Dermis blood vessel endothelial cell (primary cell): Measurements from ENCODE around the gene GRAMD2B. TPM values are rescaled to one million over a fixed set of nuclear protein-coding genes. Genes with fewer than 3 reads are reported as not detected.

Experiments
- DNase-seq: peaks from one replicate; pipeline ENCODE4 v3.0.0; 2010
- total RNA-seq: library from RNA; depleted of rRNA; stranded (reverse); fragments of >200 nt; gene quantifications from 2 replicates; pipeline ENCODE4 v1.2.3, GENCODE V29; 2014

Gene GRAMD2B
- total RNA-seq, 1 donor from 2014 or later: 7.3 TPM

DNA sequence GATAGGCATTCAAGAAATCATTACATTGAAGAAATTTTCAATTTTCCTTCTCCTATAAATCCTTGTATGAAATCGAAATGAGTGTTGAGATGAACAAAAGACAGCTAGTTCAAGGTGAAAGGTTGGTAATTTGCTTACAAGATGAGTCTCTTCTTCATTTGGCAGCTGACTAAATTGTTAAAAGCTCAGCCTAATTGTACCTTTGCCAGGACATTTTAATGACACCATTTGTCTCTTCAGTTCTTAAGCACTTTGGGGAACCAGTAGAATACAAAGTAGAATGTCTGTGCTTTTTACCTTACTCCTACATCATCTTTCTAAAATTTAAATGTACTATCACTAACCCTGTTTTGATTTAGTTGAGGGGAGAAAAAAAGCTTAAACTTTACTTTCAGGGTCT, 59.4 kb downstream of the GRAMD2B start:
- DNase-seq: no peak

DNA sequence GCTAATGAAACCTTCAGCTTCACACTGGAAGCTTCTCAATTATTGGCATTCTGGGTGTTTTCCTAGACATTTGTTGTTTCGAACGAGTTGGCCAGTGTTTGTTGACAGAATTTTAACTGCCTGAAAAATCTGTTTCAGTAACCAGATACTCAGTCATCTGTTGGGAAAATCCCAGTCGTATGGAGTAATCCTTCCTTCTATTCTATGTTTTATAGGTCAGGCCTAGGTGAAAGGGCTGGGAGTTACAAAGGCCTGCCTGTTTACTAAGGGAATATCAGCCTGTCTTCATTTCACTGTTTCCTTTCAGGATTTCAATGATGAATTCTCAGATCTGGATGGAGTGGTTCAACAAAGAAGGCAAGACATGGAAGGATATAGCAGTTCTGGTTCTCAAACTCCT, 59.9 kb downstream of the GRAMD2B start:
- DNase-seq: no peak

DNA sequence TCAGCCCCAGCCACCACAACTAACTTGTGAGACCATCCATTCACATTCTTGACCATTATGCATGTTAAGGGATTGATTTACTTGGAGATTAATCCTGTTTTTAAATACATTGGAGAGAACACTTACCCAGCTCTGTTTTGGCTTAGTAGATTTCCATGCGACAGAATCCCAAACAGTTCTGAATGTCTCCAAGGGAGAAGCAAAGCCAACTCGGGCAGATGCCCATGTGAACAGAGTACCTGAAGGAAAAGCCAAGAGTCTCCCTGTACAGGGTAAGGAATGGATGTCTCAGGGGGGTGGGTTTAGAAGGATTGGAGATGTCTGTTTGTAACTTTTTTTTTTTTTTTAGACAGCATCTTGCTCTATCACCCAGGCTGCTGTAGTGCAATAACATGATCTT, 61.0 kb downstream of the GRAMD2B start:
- DNase-seq: no peak

DNA sequence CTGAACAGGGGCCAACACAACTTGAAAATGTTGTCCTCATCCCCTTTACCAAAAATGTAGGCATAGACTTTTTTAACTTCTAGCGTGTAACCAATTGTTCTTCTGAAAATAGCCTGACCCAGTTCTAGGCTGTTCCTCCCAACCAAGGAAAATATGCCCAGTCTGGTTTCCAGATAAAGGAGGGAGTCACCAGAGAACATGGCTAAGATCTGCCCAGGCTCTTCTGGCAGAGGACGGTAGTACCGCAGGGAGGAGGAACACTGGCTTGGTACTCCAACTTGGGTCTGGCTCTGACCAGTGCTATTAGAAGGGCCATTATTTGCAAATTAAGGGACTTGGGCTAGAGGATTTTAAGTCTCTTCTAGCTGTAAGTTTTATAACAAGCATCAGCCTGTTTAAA, 63.1 kb downstream of the GRAMD2B start:
- DNase-seq: no peak

DNA sequence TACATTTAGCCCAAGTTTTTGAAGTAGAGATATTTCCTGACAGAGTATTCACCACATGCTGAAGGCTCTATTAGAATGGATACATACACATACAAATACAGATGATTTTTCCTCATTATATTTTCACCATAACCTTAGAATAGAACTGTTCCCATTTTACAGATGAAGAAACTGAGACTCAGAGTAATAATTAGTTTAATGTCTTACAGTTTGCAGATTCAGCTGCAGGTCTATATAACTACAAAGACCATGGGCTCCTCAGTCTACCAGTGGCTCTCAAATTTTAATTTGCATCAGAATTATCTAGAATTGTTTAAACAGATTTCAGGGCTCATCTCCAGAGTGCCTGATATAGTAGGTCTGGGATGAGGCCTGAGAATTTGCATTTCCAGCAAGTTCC, 64.4 kb downstream of the GRAMD2B start:
- DNase-seq: no peak

DNA sequence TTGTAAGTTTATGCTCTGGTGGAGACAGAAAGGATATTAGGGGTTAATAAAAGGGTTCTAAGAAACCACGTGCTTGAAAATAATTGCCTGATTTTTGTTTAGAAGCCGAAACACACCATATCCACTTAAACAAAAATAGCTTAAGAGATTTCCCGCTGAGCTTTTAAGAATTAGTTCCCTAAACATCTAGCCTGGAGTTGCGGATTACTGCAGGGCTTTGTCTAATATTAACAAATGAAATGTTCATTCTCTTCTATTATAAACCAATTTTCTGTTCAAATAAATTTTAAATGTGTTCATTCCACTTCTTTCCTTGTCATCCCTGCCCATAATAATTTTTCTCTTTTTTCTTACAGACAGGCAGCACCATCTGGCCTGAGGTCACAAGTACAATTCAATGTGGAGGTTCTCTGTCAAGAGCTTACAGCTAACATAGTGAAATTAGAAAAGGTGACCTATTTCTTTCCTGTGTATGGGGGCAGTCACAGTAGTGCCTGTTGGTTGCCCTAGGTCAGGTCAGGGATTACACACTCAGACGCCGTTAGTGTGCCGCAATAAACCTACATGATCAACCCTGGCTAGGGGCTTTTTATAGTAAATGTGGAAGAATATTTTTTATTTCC, 65.3 kb downstream of the GRAMD2B start:
- no peak for DNase-seq

DNA sequence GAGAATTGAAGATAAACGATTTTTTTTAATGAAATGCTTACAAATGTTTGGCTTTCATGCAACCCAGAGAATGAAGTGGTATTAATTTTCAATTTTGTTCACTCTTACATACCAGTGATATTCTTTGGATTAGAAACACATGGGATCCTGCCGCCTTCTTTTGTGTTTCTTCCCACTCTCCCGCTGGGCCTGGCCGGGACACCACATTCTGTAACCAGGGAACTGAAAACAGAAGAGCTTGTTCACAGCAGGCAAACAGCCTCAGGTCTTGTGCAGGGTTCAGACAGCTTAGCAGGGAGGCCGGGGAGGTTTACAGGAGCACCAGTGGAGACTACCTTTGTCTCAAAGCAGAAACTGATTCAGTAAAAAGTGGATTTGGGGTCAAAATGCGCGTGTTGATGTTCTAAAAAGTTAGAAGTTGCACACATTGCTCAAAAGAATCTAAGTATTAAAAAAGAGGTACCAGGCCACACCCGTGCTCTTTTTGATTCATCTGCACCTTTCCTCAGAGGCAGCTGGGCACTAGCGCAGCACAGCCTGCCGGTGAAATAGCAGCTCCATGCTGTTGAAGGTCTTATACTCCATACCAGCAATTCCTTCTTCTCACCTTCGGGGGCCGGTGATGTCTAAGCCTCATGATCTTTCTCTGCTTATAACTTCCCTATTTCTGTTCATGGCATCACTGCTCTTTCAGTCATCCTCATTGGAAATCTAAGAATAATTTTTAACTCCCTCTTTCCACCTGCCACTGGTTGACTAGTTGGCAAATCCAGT, 67.1 kb downstream of the GRAMD2B start:
- no peak for DNase-seq

DNA sequence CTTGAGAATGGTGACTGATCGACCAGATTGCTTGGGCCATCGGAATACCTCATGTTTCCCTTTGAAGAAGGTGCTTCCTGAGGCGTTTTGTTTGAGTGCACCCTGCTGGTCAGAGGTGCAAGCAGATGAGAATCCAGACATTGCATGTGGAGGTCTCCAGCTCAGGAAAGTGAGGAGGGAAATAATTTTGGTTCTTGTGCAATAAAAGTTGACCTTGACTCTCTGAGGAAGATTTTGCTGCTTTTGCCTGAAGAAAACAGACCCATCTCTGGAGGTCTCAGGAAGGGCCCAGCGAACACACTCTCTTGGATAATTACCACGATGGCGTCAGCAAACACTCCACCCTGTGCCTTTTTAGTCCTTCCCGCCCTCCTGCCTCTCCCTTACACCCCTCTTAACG, 69.7 kb downstream of the GRAMD2B start:
- DNase-seq: peak; percentile 16

DNA sequence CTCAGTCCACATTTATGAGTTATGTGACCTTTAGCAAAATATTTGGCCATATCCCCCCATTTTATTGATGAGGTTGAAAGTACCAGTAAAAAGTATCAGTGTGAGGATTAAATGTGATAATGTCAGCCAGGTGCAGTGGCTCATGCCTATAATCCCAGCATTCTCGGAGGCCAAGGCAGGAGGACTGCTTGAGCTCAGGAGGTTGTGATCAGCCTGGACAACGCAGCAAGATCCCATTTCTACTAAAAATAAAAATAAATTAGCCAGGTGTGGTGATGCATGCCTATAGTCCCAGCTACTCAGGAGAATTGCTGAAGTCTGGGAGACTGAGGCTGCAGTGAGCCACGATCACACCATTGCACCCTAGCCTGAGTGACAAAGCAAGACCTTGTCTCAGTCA, 71.2 kb downstream of the GRAMD2B start:
- no peak for DNase-seq

DNA sequence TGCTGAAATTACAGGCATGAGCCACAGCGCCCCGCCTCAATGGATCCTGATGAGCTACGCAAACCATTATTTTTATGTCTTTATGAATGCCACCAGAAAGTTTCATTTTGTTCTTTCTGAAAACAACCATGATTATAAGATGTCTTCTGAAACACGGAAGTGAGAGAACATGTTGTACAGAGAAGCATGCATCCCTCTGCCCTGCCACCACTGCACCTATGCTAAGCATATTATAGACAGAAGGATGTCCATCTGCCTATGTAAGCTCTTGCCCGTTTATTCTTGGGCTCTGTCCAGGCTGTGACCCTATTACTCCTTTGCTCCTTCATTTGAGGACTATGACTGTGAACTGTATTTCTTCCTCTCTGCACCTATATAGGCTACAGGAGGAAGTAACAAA, 74.3 kb downstream of the GRAMD2B start:
- no peak for DNase-seq

DNA sequence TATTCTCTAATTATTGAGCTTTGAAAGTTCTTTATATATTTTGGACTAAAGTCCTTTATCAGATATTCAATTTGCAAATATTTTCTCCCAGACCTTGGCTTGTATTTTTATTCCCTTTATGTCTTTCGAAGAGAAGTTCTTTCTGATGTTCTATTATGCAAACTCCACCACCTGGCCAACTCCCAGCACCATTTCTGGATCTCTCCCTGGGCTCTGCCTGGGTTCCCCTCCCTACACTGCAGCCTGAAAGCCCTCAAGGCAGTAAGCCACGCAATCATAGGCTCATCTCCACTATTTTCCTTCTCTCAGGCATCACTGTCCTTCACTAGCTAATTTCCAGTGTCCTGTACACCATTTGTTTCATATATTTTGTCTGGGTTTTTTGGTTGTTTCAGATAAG, 76.1 kb downstream of the GRAMD2B start:
- no peak for DNase-seq

DNA sequence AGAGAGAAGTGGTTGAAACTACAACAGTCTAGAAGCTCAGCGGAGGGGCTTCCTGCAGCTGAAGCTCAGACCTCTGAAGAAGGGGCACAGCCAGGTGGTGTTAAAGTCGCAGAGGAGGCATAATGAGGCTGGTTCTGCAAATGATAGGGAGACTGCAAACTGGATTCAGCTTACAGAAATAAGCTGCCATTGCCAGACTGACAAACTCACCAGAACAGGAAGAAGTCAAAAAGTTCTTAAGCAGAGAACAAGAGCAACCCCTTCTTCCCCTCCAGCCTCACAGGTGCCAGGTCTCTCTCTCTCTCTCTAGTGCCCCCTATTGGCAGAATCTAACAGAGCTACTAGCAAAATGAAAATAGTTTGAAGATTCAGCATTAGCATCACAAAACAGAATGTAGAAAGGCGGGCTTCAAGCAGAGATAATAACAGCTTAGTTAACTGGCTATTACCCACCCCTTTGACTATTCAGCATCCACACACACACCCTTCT, 76.7 kb downstream of the GRAMD2B start:
- peak; percentile 36 for DNase-seq

DNA sequence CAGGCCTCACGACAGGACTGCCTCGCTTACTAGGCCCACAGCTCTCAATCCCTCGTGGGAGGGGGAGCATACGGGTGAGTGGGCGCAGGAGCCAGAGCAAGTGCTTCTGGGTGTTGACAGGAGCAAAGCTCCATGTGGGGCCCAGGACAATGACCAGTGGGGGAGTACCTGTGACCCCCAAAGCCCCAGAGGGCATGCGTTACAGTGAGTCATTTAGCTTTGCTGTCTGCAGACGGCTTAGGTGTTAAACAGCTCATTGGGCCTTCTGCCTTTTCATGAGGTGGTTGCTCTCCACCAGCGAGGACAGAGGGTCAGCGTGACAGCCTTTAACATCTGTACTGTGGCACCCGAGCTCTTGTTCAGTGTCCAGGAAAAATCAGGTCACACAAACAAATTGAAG, 78.2 kb downstream of the GRAMD2B start:
- no peak for DNase-seq

DNA sequence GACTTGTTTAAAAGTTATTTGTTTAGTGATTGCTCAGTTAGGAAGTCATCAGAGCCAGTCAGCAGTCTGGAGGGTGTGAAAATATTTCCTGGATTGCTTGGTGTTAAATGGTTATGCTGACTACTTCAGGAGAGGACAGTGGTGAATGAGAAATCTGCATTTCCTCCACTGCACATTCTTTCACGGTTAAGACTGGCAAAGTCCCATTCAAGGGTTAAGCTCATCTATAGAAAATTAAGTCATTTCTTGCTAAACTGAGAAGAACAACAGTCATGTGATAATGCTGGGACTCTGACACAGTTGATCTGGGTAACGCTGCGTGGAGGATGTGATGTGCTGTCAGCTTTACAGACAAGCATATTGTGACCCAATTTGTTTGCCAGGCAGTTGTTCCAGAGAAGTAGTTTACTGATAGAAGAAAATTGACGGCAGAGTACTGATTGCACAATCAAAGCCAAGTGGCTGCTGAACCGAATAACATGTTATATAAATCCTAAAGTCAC, 80.4 kb downstream of the GRAMD2B start:
- peak; percentile 27 for DNase-seq

DNA sequence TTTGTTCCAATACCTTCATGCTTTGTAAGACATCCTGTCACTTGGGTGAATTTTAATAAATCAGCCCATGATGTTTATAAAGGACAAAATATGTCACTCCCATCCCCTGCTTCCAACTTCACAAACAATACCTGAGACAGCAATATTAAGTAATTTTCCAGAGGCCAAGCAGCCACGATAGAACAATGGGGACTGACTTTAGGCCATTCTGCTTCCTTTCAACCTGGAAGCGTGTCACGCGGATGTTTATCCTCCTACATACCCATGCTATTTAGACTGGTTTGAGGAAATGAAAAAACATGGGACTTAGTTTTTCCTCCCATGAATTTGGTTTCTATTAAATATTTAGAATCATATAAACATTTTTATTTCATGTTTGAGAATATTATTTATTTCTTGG, 82.9 kb downstream of the GRAMD2B start:
- peak; percentile 18 for DNase-seq

DNA sequence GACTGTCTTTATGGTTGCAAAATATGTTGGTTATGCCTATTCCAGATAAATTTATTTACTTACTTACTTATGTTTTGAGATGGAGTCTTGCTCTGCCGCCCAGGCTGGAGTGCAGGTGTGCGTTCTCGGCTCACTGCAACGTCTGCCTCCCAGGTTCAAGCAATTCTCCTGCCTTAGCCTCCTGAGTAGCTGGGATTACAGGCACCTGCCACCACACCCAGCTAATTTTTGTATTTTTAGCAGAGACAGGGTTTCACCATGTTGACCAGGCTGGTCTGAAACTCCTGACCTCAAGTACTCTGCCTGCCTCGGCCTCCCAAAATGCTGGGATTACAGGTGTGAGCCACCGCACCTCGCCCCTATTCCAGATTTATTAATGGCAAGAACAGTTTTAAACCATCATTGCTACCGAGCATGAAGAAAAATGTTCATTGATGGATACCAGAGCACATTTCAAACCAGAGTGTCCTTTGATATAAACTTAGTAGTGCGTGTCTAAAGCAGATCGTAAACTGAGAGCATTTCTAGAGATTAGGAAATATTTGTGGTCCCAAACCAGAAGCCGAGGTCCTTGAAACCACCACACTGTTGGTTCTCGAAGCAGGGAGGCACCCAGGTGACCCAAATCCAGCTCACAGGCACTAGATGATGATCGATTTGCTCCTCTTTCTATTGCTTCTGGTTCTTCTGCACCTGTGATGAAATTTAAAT, 85.2 kb downstream of the GRAMD2B start:
- no peak for DNase-seq

DNA sequence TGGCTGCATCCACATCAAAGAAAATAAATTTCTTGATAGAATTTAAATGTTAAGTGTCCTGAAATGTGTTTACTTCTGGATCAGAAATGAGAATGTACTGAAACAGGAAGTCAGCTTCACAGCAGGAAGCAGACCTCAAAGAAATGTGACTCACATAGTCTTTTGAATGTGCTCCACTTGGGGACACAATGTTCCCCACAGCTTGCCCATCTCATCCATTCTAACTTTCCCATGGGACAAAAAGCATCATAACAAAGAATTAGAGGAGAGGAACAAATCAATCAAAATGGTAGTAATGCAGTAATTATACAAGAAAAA, 85.7 kb downstream of the GRAMD2B start:
- DNase-seq: peak; percentile 35

DNA sequence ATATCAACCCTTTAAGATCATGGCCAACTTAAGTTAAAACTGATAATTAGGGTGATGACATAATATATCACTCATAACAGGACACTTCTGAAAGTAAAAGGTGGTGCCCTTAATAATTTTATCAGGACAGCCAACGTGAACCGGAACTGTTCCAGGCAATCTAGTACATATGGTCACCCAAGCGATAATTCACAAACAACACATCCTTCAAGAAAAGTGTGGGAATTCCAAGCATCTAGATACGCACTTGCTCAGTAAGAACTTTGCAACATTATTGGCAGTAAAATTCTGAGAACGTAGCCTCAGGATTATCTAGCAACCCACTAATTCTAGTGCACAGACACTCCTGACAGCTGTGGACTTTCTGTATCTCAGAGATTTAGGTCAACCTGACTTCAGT, 86.1 kb downstream of the GRAMD2B start:
- no peak for DNase-seq

DNA sequence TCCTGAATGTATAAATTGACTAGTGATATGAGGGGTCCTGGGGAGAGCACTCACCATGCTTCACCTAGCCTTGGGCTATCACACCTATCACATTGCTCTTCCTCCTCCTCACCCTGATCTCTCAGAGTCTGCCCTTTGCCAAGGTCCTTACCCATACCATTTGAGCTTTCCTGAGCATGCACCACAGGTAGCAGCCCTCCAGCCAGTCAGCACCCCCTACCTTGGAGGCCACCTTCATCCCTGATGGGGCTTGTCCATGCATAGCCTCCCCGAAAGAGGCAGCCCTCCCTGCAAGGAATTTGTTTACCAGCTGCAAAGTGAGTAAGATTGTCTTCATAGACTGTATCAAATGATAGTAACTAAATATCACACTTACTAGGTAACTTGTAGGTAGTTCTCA, 88.8 kb downstream of the GRAMD2B start:
- no peak for DNase-seq

DNA sequence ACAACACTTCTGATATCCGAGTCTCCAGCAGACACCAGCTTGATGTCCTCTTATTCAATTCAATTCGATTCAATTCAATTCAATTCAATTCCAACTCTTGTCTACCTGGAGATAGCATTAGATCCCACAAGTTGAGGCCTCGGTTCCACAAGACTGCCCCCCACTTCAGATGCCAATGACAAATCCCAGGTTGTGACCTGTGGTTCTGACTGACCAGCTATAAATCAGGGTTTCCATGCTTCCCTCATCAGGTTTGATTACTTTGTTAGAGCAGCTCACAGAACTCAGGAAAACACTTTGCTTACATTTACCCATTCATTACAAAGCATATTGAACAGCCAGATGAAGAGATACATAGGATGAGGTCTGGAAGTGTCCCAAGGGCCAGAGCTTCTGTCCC, 89.2 kb downstream of the GRAMD2B start:
- DNase-seq: no peak

DNA sequence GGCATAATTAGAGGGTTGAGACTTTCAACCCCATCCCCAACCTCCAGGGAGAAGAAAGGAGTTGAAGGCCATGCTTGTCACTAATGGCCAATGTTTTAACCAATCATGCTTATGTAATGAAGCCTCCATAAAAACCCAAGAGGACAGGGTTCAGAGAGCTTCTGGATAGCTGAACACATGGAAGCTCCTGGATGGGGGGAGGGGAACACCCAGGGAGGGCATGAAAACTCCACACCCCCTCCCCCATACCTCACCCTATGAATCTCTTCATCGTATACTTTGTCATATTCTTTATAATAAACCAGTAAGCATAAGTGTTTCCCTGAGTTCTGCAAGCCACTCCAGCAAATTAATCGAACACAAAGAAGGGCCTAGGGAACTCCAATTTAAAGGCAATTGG, 90.1 kb downstream of the GRAMD2B start:
- DNase-seq: no peak

DNA sequence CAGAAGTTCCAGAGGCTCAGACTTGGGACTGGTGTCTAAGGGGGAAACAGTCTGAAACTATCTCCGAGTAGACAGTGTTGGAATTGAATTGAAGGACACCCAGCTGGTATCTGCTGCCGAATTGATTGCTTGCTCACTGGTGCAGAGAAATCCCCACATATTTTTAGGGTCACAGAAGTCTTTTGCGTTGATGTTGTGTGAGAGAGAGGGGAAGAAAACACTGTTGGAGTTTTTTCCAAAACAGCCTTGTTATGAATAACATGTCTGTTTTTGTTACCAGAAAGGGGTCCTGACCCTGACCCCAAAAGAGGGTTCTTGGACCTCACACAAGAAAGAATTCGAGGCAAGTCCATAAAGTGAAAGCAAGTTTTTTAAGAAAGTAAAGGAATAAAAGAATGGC, 90.5 kb downstream of the GRAMD2B start:
- DNase-seq: no peak

DNA sequence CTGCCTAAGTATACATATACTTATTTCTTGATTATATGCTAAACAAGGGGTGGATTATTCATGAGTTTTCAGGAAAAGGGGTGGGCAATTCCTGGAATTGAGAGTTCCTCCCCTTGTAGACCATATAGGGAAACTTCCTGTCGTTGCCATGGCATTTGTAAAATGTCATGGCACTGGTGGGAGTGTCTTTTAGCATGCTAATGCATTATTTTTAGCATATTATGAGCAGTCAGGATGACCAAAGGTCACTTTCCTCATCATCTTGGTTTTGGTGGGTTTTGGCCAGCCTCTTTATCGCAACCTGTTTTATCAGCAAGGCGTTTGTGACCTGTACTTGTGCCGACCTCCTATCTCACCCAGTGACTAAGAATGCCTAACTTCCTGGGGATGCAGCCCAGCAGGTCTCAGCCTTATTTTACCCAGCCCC, 90.9 kb downstream of the GRAMD2B start:
- no peak for DNase-seq
